Cerebellar cortex (tissue), 1 donor: Measurements from ENCODE around the gene ZNF579.
"Not testable (repeated sequence)": the region's sequence is repeated elsewhere in the genome, so short reads cannot be mapped to it uniquely, and the experiment has no call there.

Experiments used
- DNase-seq: peaks from one replicate; pipeline ENCODE4 v3.0.0-alpha.2; 2015; ENCODE audit warnings: low spot score

The ZNF579 gene

DNA sequence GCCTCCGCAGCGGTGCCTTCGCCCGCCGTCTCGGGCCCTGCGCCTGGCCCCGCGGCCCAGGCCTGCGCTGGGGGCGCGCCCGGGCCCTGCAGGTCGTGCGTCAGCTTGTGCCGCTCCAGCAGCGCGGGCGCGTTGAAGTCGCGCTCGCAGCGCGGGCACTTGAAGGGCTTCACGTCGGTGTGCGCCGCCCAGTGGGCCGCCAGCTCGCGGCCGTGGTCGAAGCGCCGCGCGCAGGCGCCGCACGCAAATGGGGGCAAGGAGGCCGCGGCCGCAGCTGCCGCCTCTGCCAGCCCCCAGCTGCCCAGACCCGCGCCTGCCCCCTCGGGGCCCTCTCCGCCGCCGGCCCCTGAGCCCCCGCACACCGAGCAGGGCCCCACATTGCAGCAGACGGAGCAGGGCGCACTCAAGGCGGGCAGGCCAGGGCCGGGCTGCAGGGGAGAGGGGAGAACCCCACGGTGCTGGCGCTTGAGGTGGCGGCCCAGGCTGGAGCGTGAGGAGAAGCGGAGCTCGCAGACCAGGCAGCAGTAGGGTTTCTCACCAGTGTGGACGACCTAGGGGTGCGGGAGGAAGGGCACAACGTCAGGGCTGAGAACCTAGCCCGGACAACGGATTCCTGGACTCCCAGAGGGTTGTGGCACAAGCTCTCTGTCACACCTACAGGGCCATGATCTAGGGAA is 12.6 kb upstream of the ZNF579 start:
- no peak for DNase-seq

DNA sequence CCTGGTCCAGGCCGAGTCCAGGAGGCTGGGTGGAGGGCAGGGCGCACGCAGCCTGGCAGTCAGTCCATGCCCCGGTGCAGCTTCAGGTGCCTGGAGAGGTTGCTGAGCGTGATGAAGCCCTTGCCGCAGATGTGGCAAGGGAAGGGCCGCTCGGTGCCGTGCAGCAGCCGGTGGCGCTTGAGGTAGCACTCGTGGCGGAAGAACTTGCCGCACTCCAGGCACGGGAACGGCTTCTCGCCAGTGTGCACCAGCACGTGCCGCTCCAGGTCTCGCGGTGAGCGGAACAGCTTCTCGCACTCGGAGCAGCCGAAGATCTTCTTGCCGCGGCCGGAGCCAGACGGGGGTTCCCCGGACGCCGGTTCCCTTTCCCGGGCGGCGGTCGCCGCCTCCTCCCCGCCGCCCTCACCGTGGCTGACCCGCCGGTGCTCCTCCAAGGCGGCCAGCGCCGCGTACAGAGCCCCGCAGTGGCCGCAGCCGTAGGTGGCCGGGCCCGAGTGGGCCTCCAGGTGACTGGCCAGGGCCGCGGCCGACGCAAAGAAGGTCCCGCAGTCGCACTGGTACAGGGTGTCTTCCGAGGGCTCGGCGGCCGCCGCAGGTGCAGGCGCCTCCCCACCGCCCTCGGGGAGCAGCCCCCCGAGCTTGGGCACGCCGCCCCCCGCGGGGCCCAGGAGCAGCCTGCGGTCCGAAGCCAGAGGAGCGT is 11.9 kb upstream of the ZNF579 start:
- no peak for DNase-seq

DNA sequence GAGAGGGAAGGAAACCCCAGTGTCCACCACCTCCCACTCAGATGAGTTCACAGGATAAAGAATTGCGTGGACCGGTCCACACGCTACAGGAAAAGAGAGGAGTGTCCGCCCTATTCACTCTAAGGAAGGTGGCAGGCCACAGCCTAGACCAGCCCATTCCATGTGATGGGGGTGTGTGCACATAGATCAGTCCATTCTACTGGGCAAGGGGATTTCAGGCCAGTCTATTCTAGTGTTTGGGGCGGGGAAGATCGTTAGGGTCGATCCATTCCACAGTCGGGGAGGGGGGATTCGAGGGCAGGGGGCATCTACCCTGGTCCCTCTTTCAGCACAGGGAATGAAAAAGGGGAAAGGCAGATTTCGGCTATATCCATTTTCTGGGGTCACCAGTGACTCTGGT is 10.9 kb upstream of the ZNF579 start:
- DNase-seq: peak; percentile 49

DNA sequence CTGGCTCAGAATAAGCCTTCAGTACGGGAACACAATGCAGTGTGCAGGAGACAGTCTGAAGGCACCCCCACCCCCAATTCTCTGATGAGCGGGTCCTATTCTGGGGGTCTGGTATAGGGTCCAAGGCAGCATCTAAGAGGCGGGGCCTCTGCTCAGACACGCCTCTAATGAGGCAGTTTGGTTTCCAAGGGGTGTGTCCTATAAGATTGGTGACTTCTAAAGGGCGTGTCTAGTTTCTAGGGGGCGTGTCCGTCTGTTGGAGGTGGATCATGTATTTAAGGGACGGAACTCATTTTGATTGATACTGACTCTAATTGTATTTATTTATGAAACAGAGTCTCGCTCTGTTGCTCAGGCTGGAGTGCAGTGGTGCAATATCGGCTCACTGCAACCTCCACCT is 10.0 kb upstream of the ZNF579 start:
- peak; percentile 48 for DNase-seq

DNA sequence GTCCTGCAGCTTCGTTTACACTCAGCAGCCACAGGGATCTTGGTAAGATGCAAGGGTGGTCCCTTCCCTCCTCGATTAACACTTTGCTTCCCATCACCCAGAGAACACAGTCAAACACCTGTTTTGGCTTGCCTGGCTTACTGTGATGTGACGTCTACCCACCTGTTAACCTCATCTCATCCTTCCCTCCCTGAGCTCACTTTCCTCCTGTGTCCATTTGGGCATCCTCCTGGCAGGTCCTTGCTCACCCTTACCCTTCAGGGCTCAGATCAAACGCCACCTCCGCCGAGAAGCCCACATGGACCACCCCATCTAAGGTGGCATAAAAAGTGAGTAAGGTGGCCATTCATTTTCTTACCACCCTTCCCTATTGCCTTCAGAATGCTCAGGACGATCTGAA is 9.5 kb upstream of the ZNF579 start:
- DNase-seq: no peak

DNA sequence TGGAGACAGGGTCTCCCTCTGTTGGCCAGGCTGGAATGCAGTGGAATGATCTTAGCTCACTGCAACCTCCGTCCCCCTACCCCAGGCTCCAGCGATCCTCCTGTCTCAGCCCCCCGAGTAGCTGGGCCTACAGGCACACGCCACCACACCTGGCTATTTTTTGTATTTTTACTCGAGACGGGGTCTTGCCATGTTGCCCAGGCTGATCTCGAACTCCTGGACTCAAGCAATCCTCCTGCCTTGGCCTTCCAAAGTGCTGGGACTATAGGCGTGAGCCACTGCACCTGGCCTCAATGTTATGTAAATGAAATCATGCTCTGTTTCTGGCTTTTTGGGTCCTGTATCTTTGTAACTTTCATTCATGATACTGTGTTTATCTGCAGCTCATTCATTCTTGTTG is 8.1 kb upstream of the ZNF579 start:
- DNase-seq: no peak

DNA sequence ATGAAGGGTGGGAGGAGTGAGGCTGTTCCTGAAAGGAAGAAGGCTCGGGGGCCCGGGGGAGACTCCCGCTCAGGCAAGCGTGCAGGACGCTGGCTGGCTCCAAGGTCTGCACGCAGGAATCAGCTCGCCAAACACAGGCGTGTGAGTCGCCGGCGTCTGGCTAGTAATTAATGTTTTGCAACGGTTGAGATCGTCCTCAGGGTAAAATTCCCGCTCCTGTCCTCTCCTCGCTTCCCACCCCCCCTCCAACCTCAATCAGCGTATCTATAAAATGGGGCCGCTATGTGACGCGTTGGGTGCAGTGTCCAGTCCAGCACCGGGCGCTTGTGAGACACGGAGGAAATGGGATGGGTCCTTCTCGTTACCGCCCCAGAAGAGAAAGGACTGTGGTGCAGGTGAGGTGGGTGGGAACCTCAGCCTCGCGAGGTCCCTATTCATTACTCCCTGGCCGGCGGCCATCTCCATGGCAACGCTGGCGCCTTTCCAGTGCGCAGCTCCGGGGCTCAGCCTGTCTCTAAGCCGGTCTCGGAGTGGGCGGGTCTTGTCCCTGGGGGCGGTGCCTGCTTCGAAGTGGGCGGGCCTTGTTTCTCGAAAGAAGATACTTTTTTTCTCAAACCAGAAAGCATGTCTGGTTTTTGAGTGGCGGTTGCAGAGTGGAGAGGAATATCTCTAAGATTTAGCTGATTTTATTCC is 6.5 kb upstream of the ZNF579 start:
- DNase-seq: peak; percentile 97

DNA sequence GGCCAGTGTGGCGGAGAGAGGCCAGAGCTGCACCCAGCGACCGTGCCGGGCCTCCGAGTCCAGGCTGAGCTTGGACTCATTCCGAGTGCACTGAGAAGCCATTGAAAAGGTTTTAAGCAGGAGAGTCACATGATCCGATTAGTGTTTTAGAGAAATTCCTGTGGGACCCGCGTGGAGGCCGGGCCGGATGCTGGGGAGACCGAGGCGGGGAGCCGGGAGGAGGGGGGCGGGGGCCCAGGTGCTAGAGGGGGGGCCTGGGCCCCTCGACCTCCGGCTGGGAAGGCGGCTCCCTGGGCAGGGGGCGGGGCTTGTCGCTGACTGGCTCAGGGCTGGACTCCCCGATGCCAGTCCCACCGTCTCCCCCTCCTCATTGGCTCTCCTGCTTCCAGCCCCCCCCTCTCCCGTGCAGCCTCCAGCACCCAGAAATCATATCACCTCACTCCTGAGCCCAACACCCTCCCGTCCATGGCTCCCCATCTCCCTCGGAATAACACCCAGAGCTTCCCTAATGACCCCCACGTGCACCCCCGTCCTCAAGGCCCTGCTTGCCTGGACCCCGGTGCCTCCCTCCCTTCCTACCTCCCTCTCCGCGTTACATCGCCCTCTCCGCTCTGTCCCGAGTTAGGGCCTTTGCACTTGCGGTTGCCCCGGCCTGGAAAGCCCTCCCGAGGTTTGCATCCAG is 5.2 kb upstream of the ZNF579 start:
- DNase-seq: peak; percentile 79

DNA sequence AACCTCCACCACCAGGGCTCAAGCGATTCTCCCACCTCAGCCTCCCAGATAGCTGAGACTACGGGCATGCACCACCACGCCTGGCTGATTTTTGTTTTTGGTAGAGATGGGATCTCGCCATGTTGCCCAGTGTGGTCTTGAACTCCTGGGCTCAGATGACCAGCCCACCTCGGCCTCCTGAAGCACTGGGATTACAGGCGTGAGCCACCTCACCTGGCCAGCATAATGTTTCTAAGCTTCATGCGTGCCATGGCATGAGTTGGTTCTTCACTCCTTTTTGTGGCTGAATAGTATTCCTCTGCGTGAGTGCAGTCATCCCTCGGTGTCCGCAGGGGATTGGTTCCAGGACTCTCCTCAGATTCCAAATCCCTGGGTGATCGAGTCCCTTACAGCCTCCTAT is 4.2 kb upstream of the ZNF579 start:
- DNase-seq: no peak

DNA sequence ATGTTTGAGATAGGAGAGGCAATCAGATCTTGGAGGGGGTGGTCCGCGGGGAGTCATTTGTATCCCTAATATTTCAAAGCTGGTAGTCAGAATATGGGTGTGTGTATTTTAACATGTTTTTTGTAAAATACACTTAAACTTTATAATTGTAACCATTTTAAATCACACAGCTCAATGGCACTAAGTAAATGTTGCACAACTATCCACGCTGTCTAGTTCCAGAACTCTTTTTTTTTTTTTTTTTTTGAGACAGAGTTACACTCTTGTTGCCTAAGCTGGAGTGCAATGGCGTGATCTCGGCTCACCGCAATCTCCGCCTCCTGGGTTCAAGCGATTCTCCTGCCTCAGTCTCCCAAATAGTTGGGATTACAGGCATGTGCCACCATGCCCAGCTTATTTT is 3.2 kb upstream of the ZNF579 start:
- not testable (repeated sequence) for DNase-seq

DNA sequence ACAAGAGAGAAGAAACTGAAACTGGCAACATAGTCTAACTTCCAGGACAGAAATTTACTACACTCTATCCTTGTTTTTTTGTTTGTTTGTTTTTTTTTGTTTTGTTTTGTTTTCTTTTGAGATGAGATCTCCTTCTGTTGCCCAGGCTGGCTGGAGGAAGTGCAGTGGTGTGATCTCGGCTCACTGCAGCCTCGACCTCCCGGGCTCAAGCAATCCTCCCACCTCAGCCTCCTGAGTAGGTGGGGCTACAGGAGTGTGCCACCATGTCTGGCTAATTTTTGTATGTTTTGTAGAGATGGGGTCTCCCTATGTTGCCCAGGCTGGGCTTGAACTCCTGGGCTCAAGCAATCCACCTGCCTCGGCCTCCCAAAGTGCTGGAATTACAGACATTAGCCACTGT is 1.6 kb upstream of the ZNF579 start:
- not testable (repeated sequence) for DNase-seq

DNA sequence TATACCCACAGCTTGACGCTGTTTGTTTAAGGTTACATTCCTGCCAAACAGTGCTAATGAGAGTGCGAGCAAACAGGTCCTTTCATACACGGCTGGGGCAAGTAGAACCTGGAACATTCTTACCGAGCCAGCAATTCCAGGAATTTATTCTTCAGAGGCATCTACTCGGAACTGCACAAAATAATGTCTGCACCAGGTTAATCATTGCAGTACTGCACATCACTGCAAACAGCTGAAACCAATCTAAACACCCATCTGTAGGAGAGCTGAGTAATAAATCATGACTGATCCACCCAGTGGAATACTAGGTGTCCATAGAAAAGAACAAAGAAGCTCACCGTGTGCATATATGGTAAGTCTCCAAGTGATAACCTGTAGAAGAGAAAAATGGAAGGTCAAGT is 1.2 kb upstream of the ZNF579 start:
- DNase-seq: no peak

DNA sequence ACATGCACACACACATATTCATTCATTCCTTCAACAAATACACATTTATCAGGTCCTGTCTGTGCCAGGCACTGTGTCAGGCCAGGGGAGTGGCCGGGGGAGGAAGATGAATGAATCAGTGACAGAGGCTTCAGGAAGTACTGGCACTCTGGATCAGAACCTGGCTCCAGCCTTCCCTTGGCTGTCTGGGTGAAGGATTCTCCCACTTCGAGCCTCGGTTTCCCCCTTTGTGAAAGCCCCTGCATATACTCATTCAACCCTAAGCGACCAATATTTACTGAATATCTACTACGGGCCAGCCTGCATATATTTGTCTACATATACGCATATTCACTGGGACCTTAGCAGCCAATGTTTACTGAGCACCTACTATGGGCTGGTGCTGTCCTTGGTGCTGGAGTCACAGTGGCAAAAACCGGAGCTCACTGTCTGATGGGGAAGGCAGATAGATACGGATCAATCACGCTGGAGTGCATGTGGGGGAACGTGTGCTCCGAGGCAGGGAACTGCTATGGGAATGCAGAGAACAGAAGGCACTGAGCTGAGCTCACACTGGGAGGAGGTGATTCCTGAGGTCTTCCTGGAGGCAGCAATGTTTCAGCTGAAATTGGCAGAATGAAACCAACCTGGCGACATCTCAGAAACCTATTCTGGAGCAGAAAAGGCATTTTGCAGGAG is 636 bp upstream of the ZNF579 start:
- peak; percentile 28 for DNase-seq

DNA sequence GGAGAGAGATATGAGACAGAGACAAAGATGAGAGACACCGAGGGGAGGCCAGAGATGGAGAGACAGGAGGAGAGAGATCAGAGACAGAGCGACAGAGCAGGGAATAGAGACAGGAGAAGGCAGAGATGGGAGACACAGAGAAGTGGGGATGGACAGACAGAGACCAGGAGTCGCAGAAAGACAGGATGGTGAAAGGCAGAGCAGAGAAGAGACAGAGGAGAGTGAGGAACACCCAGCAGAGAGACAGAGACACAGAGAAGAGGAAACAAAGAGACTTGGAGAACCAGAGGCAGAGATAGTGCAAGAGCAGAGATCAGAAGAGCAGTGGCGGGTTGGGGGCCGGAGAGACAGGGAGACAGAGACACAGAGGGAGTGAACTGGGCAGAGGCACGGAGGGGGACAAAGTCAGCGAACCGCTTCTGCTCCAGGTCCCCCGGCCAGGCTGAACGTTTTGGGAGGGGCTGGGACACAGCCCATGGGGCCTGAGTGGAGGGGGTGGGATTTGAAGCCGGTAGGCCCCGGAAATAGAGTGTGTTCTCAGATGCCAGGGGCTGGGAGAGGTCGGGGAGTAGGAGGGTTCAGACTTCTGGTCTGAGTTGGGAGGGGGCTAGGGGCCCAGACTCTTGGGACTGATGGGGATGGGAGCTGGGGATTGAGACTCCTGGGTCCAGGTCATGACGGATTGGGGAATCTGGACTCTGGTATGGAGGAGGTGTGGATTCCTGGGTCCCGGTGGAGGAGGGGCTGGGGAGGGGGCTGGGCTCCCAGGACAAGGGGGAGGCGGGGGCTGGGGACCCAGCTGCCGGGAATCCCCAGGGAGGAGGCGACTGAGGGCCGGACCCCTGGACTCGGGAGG is 654 bp downstream of the ZNF579 start:
- peak; percentile 42 for DNase-seq

DNA sequence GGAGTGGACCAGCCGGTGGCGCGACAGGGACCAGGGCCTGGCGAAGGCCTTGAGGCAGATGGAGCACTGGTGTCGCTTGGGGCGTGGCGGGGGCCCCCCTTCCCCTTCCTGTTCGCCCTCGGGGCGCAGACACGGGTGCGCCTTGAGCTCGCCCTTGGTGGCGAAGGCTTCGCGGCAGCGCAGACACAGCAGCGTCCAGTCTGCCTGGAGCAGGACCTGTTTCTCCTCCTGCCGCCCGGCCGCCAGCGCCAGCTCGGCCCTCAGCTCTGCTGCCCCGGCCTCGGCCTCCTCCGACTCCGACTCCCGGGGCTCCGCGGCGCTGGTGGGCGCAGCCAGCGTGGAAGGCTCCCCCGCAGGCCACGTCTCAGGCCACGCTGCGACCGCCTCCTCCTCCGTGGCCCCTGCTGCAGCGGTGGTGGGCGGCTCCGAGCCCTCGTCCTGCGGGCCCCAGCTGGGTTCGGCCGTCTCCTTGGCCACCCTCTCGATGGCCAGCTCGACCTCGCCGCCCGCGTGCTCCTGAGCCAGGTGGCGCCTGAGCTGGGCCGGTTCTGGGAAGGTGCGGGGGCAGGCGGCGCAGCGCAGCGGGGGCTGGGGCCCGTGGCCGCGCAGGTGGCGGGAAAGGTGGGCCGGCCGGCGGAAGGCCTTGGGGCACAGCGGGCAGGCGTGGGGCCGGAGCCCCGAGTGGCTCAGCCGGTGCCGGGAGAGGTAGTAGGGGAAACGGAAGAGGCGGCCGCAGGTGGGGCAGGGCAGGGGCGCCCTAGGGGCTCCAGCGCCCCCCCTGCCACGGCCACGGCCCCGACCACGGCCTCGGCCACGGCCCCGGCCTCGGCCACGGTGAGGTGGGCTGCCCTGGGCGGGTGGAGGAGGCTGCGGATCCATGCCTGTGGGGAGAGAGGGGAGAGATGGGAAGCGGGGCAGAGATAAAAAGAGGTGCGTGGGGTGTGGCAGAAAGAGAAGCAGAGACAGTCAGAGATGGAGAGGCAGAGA is 1.6 kb downstream of the ZNF579 start:
- no peak for DNase-seq

DNA sequence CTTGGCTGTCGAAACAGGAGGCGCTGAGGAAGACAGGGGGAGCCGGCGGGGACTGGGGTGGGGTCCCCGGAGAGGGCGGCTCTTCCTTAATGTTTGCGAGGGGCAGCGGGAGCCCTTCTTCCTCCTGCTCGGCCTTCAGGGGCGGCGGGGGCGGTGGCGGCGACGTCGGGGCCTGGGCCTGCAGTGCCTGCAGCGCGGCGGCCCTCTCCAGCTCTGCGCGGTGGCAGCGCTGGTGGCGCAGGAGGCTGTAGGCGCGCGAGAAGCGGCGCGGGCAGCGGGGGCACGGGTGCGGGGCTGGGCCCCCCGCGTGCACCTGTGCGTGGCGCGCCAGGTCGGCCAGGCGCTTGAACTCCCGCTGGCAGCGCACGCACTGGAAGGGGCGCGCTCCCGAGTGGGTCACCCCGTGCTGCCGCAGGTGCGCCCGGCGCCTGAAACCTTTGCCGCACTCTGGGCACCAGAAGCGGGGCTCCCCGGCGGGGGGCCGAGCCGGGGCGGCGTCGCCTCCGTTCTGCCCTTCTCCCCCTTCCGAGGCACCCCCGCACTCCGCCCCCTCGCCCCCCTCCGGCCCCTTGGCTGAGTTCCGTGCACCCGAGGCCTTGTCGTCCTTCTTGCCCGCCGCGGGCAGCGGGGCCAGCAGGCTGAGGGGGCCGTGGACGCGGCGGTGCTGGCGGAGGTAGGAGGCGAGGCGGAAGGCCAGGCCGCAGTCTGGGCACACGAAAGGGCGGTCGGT is 2.5 kb downstream of the ZNF579 start:
- no peak for DNase-seq

DNA sequence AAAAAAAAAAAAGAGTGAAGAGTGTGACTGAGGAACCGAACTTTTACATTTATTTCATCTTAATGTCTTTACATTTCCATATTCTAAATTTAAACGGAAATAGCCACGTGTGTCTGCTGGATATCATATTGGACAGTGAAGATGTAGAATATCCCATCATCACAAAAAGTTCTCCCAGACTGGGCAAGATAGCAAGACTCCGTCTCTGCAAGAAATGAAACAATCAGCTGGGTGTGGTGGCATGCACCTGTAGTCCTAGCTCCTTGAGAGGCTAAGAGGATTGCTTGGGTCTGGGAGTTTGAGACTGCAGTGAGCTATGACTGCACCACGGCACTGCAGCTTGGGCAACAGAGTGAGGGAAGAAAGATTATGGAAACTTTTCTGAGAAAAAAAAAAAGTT is 3.9 kb downstream of the ZNF579 start:
- DNase-seq: no peak

DNA sequence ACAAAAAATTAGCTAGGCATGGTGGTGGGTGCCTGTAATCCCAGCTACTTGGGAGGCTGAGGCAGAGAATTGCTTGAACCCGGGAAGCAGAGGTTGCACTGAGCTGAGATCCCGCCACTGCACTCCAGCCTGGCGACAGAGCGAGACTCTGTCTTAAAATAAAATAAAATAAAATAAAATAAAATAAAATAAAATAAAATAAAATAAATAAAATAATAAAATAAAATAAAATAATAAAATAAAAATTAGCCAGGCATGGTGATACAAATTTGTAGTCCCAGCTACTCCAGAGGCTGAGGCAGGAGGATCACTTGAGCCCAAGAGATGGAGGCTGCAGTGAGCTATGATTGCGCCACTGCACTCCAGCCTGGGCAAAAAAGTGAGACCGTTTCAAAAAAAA is 6.7 kb downstream of the ZNF579 start:
- DNase-seq: not testable (repeated sequence)

DNA sequence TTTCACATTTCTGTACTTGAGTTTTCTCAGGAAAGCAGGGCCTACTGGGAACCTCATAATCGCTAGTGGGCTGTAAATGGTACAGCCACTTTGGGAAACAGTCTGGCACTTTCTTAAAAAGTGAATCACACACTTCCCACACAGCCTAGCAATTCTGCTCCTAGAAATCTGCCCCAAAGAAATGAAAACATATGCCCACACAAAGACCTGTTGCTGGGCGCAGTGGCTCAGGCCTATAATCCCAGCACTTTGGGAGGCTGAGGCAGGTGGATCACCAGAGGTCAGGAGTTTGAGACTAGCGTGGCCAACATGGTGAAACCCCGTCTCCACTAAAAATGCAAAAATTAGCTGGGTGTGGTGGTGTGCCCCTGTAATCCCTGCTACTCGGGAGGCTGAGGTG is 11.2 kb downstream of the ZNF579 start:
- not testable (repeated sequence) for DNase-seq
